Measurements from ENCODE around the gene GOLGA1.
"Not testable (repeated sequence)": the region's sequence is repeated elsewhere in the genome, so short reads cannot be mapped to it uniquely, and the experiment has no call there.

GOLGA1 gene

DNA sequence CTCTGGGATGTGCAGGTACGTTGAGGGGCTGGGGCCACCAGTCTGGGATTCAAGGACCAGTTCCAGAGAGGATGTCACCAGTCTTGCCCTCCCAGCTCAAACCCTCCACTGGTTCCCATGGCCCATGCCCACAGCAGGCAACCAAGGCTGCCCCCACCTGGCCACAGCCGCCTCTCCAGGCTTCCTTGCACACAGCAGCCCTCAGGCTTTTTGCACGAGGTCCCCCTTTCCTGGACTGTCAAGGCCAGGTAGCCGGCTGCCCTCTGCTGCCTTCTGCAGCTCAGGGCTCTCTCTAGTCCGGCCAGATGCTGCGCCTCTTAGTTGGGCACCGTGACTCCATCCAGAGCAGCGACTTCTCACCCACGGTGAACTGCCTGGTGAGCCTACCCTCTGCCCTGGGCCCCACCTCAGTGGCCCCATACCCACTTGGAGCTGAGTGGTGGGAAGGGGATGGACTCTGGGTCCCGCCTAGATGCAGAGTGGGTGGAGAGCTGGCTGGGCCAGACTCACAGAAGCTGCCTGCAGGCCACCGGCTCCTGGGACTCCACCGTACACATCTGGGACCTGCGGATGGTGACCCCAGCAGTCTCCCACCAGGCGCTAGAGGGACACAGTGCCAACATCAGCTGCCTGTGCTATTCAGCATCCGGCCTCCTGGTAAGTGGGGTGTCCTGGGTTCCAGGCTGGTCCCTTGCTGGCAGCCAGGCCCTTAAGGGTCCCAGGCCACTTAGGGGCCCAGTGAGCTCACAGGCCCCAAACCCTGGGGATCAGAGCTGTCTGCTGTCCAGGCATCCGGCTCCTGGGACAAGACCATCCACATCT lies 84.7 kb downstream of the GOLGA1 start:
- DNase-seq: no peak

DNA sequence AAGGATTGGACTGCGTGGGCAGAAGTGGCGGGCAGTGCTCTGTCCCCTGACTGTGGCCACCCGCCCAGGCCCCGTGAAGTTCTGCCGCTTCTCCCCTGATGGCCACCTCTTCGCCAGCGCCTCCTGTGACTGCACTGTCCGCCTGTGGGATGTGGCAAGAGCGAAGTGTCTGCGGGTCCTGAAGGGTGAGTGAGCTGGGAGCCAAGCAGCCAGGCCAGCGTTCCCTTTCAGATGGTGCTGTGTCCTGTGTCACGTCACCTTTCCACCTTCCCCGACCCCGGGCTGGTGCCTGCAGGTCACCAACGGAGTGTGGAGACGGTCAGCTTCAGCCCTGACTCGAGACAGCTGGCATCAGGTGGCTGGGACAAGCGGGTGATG lies 85.3 kb downstream of the GOLGA1 start:
- DNase-seq: no peak

DNA sequence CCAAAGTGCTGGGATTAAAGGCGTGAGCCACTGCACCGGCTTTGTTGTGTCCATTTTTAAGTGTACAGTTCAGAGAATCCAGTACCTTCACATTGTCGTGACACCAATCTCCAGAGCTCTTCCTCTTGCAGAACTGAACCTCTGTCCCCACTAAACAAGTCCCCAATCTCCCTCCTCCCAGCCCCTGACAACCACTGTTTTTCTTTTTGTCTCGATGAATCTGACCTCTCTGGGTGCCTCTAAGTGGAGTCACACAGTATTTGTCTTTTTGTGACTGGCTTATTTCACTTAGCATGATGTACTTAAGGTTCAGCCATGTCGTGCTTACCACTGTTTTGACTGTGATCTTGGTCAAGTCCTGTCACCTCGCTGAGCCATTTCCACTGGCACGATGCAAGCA lies 86.1 kb downstream of the GOLGA1 start:
- no peak for DNase-seq

DNA sequence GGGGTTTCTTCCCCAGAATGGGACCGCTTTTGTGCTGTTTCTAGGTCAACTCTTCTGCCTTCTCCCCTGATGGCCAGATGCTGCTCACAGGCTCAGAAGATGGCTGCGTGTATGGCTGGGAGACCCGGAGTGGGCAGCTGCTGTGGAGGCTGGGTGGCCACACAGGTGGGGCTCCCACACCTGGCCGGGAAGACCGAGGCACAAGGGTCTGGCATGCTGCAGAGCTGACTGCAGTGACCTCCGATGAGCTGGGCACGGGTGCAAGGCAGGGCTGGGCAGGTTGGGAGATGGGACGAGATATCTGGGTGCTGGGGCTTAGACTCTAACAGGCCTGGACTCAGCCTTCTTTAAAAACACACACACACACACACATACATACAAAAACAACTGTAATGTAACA lies 86.7 kb downstream of the GOLGA1 start:
- DNase-seq: no peak

DNA sequence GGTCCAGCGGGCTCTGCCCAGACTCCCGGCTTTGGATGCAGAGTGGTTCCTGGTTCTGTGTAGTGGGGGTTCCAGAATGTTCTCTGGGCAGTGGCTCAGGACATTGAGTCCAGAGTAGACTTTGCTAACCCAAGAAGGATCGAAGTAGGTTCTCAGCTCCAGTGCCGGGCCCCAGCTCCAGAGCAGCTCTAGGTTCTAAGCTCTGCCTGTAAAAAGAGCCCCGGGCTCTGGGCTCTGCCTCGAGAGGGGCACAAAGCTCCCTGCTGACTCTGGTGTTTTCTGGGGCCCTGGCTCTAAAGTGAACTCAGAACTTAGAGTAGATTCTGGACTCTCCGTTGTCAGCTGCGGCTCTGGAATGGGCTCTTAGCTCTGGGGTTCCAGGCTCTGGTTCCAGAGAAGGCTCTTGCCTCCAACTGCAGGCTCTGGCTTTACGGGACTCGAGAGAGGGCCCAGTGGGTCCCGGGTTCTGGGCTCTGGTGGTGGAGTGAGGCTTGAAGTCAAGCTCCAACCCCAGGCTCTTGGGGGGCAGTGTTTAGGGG lies 87.2 kb downstream of the GOLGA1 start:
- DNase-seq: no peak

DNA sequence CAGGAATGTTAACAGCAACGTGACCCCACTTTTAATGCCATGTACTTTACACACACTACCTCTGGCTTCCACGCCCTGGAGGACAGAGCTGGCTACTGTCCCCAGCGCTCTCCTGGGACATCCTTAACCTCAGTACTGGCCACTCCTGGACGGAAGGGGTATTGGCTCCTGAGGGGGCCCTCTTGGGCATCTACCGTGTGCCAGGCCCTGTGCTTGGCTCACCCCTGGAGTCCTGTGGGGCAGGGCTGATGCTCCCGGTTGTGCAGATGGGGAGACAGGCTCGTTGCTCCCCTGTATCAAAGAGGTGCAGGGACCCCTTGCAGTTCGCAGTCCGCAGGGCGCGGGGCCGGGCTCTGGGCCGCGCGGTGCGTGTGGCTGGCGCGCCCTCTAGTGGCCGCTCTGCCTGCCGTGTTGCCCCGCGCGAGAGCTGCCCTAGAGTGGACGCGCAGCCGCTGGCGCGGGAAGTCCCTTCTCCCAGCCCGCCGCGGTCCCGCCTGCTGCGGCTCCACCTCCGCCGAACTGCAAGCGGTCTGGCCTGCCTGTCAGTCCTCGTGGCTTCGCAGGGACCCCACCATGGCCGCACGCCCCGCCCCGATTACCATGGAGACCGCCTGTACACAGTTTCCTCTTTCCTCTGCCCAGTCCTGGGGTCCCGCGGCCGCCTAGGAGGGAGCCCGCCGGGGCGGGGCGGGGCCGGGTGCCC lies 87.9 kb downstream of the GOLGA1 start, which contains the start of gene WDR38:
TSS of gene WDR38 (plus strand) at position 632 of the 703 bp plus-strand sequence. CDS start 72 bp downstream, outside the sequence.
- peak; percentile 61 for DNase-seq

DNA sequence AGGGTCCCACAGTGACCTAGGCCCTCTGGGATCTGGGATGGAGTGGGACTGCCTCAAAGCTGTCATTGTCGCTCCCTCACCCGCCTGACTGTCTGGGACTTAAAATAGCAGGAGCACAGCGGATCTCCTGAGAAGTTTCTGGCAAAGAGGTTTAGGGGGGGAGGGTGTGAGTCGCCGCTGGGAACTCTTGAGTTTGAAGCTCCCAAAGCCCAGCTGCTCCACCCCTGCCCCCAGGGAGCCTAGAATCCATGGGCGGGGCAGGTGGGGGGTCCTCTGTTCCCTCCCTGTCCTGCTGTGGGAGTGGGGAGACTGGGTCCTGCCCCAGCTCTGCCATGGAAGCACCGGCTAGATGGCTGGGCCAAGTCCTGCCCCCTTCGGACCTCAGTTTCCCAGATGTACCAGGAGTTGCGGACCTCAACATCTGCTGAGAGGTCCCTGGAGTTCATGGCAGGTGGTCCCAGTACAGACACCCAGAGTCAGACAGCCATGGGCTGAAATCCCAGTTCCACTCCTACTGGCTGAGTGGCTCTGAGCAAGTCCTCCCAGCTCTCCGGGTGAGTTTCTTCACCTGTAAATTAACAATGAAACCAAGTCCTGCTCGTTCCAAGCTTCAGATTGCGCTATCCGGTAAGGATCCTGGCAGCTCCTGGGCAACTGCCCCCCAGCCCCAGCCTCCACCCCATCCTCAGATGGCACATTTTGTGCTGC lies 88.6 kb downstream of the GOLGA1 start:
- DNase-seq: no peak

DNA sequence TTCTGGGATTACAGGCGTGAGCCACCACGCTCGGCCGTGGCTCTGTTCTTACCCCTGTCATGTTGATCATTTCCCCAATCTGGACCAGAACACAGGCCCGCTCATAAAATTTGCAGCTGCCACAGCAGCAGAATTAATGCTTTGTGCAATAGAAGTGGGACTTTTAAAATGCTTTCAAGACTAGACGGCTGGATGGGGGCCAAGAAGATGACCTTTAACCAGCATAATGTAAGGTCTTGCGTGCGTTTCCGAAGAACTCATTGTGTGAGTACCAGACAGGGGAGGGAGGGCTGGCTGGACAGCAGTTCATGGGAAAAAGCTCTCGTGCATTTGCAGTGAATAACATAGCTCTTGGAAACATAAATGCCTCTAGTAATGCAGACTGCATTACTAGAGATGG lies 91.1 kb downstream of the GOLGA1 start:
- no peak for DNase-seq

DNA sequence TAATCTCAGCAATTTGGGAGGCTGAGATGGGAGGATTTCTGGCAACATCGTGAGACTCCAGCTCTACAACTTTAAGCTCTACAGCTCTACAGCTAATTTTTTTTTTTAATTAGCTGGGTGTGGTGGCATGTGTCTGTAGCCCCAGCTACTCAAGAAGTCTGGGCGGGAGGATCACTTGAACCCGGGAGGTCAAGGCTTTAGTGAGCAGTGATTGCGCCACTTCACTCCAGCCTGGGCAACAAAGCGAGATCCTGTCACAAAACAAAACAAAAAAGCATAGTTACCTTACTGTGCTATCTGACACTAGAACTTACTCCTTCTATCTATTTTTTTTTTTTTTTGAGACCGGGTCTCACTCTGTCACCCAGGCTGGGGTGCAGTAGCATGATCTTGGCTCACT lies 93.9 kb downstream of the GOLGA1 start:
- DNase-seq: no peak

DNA sequence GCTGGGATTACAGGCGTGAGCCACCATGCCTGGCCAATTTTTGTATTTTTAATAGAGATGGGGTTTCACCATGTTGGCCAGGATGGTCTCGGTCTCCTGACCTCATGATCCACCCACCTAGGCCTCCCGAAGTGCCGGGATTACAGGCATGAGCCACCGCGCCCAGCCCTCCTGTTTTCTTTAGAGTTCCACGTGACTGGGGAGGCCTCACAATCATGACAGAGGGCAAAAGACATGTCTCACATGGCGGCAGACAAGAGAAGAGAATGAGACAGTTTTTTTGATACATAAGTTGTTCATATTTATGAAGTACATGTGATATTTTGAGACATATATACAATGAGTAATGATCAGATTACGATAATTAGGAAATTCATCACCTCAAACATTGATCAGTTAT lies 94.4 kb downstream of the GOLGA1 start:
- DNase-seq: not testable (repeated sequence)

DNA sequence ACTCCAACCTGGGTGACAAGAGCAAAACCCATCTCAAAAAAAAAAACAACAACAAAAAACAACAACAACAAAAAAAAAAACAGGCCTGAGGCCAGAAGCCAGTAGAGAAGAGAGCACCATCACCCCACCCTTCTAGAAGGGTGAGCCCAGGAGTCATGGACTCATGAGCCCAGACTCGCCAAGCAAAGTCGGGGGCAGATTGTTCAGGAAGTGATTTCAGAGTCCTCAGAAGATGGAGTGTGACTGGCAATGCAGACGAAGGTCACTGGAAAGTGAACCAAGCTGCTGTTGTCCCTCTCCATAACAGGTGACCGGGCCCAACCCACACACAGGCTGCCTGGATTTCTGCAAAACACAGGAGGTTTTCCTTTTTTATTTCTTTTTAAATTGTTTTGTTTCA lies 96.6 kb downstream of the GOLGA1 start:
- no peak for DNase-seq

DNA sequence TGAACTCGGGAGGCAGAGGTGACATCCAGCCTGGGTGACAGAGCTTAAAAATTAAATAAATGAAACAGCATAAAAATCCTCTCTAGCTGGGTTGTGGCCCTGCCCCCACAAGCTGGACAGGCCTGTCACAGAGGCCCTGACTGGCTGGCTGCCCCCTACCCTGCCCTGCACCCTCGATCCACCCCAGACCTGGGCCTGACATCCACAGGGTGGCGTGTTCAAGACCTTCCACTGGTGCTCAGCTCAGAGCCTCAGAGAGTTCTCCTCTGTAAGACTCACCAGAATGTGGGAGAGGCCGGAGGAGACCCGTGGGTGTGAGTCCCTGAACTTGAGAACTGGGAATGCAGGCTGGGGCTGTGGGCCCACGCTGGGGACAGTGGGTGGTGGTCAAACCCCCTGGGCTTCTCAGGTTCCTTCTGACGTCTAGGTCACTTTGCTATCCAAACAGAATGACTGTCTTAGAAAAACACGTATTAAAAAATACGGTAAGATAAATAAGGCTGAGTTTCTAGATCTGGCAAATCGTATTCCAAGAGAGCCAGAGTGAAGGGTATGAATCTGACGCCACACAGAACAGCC lies 97.3 kb downstream of the GOLGA1 start:
- DNase-seq: no peak

DNA sequence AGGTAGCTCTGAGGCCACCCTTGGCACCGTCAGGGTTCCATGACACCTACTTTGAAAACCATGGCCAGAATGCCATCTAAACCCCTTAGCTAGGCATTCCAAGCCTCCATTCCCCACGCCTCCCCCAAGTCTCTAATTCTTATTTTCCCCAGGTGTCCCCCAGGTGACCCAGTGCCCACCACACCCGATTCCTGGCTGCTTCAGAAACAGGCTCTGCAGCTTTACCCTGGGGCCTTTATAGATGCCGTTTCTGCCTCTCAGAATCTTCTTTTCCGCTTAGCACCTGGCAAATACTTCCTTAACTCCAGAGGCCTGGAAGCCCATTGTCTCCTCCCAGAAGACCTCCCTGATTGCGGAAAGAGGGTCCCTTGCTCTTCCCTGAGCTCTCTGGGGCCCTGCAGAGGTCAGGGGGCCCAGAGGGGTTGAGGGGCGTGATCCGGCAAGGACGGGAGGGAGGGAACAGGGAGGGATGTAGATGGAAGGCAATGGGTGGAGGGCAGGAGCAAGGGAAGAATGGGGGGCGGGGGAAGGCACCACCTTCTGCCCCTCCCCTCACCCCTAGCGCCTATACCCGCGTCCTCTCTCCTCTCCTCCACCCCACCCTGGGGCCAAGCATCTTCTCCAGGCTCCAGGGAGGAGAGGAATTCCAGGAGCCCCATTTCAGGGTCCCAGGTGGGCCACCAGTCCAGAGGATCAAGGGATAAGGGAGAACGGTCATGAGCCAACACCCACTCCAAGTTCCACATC lies 99.6 kb downstream of the GOLGA1 start:
- DNase-seq: no peak

DNA sequence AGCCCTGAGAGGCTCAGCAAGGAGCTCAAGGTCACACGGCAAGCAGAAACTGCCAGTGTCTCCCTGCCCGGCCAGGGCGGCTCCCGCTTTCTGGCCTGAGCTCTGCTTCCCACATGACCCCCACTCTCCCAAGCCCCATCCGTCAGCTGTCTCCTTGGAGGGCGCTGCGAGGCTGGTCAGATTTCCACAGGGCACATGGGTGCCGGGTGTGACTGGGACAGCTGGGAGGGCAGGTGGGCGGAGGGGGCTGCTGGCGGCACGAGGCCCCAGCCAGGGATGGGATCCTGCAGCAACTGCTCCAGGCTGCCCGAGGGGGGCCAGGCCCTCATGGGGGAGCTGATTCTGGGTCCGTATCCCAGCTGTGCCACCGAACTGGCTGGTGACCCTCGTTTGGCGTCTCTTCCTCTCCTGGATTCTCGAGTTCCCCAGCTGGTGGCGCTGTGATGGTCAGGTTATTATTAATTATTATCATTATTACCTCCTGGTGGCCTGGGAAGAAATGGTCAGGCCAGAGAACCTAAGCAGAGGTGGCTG lies 100.5 kb downstream of the GOLGA1 start:
- no peak for DNase-seq

DNA sequence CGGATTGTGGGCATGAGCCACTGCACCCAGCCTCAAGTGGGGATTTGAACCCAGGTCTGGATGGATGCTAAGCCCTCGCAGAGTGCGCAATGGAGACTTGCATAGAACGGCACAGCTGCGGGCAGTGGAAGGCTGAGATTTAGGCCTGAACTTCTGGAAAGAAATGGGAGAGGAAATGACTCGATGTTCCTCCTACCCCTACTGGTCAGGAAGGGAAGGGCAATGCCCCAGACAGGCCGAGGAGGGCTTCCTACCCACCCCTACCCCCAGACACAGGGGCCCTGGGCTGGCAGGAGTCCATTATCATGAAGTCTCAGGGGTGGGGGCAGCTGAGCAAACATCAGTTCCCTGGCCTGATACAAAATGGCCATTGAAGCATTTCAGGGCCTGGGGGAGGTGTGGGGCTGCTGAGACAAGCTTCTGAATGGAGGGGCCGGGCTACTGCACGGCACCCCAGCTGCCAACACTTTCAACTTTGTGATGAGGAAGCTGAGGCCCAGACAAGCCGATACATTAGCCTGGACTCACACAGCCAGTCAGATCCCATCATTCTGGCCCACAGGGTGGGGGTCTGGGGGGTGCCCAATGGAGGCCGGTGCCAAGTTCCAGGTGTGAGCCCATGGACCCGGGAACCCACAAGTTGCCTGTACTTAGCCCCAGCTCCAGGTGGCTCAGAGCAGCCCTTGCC lies 101.1 kb downstream of the GOLGA1 start:
- DNase-seq: no peak

DNA sequence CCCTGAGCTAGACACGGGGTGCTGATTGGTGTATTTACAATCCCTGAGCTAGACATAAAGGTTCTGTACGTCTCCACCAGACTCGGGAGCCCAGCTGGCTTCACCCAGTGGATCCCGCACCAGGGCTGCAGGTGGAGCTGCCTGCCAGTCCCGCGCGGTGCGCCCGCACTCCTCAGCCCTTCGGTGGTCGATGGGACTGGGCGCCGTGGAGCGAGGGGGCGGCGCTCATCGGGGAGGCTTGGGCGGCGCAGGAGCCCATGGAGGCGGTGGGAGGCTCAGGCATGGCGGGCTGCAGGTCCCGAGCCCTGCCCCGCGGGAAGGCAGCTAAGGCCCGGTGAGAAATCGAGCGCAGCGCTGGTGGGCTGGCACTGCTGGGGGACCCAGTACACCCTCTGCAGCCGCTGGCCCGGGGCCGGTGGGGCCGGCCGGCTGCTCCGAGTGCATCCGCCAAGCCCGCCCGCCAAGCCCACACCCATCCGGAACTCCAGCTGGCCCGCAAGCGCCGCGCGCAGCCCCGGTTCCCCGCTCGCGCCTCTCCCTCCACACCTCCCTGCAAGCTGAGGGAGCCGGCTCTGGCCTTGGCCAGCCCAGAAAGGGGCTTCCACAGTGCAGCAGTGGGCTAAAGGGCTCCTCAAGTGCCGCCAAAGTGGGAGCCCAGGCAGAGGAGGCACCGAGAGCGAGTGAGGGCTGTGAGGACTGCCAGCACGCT lies 102.2 kb downstream of the GOLGA1 start:
- DNase-seq: not testable (repeated sequence)

DNA sequence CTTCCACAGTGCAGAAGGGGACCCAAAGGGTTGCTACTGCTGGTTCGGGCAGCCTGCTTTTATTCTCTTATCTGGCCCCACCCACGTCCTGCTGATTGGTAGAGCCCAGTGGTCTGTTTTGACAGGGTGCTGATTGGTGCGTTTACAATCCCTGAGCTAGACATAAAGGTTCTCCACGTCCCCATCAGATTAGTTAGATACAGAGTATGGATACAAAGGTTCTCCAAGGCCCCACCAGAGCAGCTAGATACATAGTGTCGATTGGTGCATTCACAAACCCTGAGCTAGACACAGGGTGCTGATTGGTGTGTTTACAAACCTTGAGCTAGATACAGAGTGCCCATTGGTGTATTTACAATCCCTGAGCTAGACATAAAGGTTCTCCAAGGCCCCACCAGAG lies 102.8 kb downstream of the GOLGA1 start:
- DNase-seq: not testable (repeated sequence)

DNA sequence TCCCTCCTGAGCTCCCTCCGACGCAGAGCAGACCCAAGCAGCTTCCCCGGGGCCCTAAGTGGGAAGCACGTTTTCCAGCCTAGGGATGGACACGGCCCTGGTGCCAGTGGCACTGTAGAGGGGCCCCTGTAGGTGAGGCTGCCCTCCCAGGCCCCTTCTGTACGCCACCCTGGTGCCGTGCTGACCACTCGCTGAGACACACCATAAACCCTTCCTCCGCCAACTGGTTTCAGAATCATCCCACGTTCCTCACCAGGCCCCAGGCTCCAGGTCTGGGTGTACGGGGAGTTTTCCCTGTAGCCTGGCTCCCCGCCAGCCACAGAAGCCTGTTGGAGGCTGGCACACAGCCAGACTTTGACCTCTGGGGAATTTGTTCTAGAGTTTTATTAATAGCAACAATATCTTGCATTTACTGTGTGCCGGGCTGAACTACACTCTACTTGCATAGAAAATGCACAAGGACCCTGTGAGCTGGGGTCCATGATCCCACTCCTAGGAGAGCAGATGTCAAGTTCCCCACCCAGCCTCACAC lies 105.8 kb downstream of the GOLGA1 start:
- DNase-seq: peak; percentile 57

DNA sequence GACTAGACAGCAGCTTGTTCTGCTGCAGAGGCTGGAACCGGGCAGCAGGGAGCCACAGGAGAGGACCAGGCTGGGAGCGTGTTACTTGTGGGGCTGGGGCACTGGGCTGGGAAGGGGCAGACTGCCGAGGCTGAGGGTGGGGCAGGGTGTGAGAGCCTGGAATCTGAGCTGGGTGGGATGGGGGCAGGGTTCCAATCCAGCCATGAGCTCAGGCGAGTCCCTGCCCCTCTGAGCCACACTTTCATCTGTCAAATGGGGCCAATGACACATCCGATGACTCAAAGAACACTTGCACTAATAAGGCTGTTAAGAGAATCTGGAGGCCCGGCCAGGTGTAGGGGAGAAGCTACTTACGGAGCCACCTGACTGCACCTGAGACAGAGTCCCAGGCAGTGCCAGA lies 106.3 kb downstream of the GOLGA1 start:
- no peak for DNase-seq

DNA sequence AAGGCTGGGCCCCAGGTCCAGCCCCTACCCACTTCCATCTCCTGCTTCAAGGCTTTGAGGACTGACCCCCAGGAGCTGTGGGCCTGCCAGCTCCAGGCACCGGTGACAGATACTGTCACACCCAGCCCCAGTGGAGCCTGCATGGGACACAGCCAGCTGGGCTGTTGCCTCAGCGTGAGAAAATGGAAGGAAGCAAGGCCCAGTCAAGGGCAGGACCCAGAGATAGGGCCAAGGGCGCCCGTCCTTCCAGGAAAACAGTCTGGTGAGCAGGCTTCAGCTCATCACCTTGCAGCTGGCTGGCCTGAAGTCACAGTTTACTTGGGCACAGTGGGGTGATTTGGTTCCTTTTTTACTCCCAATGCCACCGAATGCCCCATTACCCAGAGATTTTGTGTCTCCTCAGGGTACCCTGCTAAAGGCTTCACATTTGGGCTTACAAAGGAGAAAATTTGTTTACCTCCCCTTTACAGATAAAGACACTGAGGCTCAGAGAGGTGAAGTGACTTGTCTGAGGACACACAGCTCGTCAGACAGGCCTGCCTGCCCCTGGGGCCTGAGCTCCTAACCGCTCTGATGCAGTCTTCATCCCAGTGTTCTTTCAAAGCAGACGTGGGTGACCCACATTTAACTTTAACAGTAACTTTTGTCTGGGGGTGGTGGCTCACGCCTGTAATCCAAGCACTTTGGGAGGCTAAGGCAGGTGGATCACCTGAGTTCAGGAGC lies 109.1 kb downstream of the GOLGA1 start:
- DNase-seq: no peak

Measured in NCI-H2029 (cell line).